Measurements from ENCODE around the gene HECW1.

DNA sequence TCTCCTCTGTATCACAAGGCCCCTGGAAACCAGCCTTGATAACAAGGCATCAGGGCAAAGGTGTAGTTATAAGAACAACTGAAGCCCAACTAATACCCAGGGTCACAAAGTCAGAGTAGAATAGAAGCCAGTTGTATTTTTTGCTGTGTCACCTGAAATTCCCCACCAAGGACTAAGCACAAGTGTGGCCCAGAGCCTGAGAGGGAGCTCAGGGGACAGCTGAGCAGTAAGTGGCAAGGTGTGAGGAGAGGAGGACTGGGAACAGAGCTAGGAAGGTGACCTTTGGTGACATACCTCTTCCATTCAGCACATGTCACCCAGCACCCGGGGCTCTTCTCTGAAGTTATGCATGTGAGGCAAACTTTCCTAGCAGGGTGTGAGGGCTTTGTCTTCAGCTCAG, 179.9 kb downstream of the HECW1 start:
- no peak for TF ChIP-seq POLR2A (IDR thresholded peaks at IDR 0.05)
- TF ChIP-seq, protein P1, sequence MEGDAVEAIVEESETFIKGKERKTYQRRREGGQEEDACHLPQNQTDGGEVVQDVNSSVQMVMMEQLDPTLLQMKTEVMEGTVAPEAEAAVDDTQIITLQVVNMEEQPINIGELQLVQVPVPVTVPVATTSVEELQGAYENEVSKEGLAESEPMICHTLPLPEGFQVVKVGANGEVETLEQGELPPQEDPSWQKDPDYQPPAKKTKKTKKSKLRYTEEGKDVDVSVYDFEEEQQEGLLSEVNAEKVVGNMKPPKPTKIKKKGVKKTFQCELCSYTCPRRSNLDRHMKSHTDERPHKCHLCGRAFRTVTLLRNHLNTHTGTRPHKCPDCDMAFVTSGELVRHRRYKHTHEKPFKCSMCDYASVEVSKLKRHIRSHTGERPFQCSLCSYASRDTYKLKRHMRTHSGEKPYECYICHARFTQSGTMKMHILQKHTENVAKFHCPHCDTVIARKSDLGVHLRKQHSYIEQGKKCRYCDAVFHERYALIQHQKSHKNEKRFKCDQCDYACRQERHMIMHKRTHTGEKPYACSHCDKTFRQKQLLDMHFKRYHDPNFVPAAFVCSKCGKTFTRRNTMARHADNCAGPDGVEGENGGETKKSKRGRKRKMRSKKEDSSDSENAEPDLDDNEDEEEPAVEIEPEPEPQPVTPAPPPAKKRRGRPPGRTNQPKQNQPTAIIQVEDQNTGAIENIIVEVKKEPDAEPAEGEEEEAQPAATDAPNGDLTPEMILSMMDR (IDR thresholded peaks at IDR 0.05), result no peak

Measured in breast epithelium (tissue), 3 donors.